PC-3 (cell line): Measurements from ENCODE around the gene UBXN4. TPM values are rescaled to one million over a fixed set of nuclear protein-coding genes. Genes with fewer than 3 reads are reported as not detected.

Experiments used
- ATAC-seq: fragments of 200-7000 bp; cut with Tn5 transposase; 2 replicates; pipeline ENCODE4 v1.9.1; 2020; ENCODE audit warnings: mild to moderate bottlenecking, moderate library complexity
- BruUV-seq: library from RNA; stranded (reverse); fragments of 400-500 nt; replicated peaks from 2 replicates; lab custom pipeline; 2021; lab: Mats Ljungman, UMichigan
- CTCF ChIA-PET: fragments of 300-600 bp; sonication (Branson Sonifier 250); formaldehyde crosslinking; loops from one replicate; lab custom pipeline; 2022; ENCODE audit warnings: antibody characterized with exemption; lab: Charles Lee
- POLR2A ChIA-PET: fragments of 300-600 bp; sonication (Branson Sonifier 250); formaldehyde crosslinking; loops from one replicate; lab custom pipeline; 2022; ENCODE audit warnings: antibody characterized with exemption; ENCODE audit not compliant: unreplicated experiment; lab: Charles Lee
- DNase-seq: peaks from one replicate; pipeline ENCODE4 v3.0.0-alpha.2; 2015
- H2AFZ ChIP-seq: fragments of 300-600 bp; sonication (generic); 2 replicates; pipeline ENCODE4 v1.6.0; 2016; ENCODE audit warnings: antibody characterized with exemption, low read length
- H3F3A ChIP-seq: fragments of 300-600 bp; sonication (generic); one replicate; pipeline ENCODE4 v1.6.0; 2017; ENCODE audit warnings: antibody characterized with exemption, low read length, control low read depth, mild to moderate bottlenecking; ENCODE audit not compliant: unreplicated experiment
- H3K27ac ChIP-seq: fragments of 300-600 bp; sonication (generic); 2 replicates; pipeline ENCODE4 v1.5.1; 2016; ENCODE audit warnings: mild to moderate bottlenecking, low read length
- H3K27me3 ChIP-seq: fragments of 300-600 bp; sonication (generic); 2 replicates; pipeline ENCODE4 v1.6.1; 2016; ENCODE audit warnings: low read length, mixed read lengths
- H3K36me3 ChIP-seq: fragments of 300-600 bp; sonication (generic); 2 replicates; pipeline ENCODE4 v1.6.1; 2016; ENCODE audit warnings: low read depth, mixed run types, low read length, mixed read lengths
- H3K4me1 ChIP-seq: fragments of 300-600 bp; sonication (generic); 2 replicates; pipeline ENCODE4 v1.5.1; 2016; ENCODE audit warnings: low read length; ENCODE audit not compliant: insufficient read depth
- H3K4me2 ChIP-seq: fragments of 300-600 bp; sonication (generic); 2 replicates; pipeline ENCODE4 v1.6.0; 2016; ENCODE audit warnings: low read length
- H3K4me3 ChIP-seq: fragments of 300-600 bp; sonication (generic); 2 replicates; pipeline ENCODE4 v1.5.1; 2016; ENCODE audit warnings: mild to moderate bottlenecking, low read length, mixed read lengths
- H3K79me2 ChIP-seq: fragments of 300-600 bp; sonication (generic); 2 replicates; pipeline ENCODE4 v1.6.1; 2017; ENCODE audit warnings: low read length, mixed read lengths
- H3K9ac ChIP-seq: fragments of 300-600 bp; sonication (generic); 2 replicates; pipeline ENCODE4 v1.6.0; 2016; ENCODE audit warnings: mild to moderate bottlenecking, low read length
- H3K9me2 ChIP-seq: fragments of 300-600 bp; sonication (generic); replicated peaks from 2 replicates; pipeline ENCODE4 v1.6.1; 2016; ENCODE audit warnings: mixed run types, low read length, mixed read lengths
- H3K9me3 ChIP-seq: fragments of 300-600 bp; sonication (generic); 2 replicates; pipeline ENCODE4 v1.6.1; 2016; ENCODE audit warnings: low read length, mixed read lengths
- H4K20me1 ChIP-seq: fragments of 300-600 bp; sonication (generic); 2 replicates; pipeline ENCODE4 v1.6.1; 2016; ENCODE audit warnings: low read length, mixed read lengths
- CTCF ChIP-seq: fragments of 300-600 bp; sonication (generic); conservative IDR thresholded peaks from 2 replicates; pipeline ENCODE4 v1.5.1; 2017; ENCODE audit warnings: antibody characterized with exemption, low read depth, mild to moderate bottlenecking, low read length
- EZH2 ChIP-seq: fragments of 300-600 bp; sonication (generic); IDR thresholded peaks from one replicate; pipeline ENCODE4 v1.6.1; 2017; ENCODE audit warnings: antibody characterized with exemption, mild to moderate bottlenecking, low read length; ENCODE audit not compliant: unreplicated experiment
- EZH2phosphoT487 ChIP-seq: fragments of 300-600 bp; sonication (generic); IDR thresholded peaks from 2 replicates; pipeline ENCODE4 v1.6.1; 2018; ENCODE audit warnings: mild to moderate bottlenecking, antibody characterized with exemption, low read length, borderline replicate concordance
- intact Hi-C: fragments of 100-400 bp; cut with micrococcal nuclease; formaldehyde crosslinking; loops from 2 replicates; pipeline ENCODE4 v1.9.0; 2023
- total RNA-seq: library from RNA; depleted of rRNA; stranded (reverse); fragments of >200 nt; gene quantifications from 2 replicates; pipeline ENCODE4 v1.2.3, GENCODE V29; 2014

Gene UBXN4
- total RNA-seq, 1 experiment from 2014 or later, result 38.3 TPM

- no peak overlapping the region for H3K27ac ChIP-seq
- no peaks in the 10 kb centered on the region for H3K79me2 ChIP-seq
- H3K27me3 ChIP-seq, result no peaks in the 10 kb centered on the region
- ATAC-seq (no peak), DNase-seq (no peak)
- H3K4me3 ChIP-seq, result no peak overlapping the region
- H3K36me3 ChIP-seq, result peaks cover 5% of the 10 kb centered on the region
- no TSS peak for BruUV-seq
- H3K9ac ChIP-seq, result no peak overlapping the region
- no peaks in the 10 kb centered on the region for H3F3A ChIP-seq
- POLR2A ChIA-PET, result no interaction called here
- no peak overlapping the region for H2AFZ ChIP-seq
- H3K9me3 ChIP-seq, result no peaks in the 10 kb centered on the region
- intact Hi-C loops, result no loop called here
- H4K20me1 ChIP-seq, result no peaks in the 10 kb centered on the region
- H3K4me1 ChIP-seq, result no peaks in the 10 kb centered on the region
- no peak overlapping the region for H3K4me2 ChIP-seq
- CTCF ChIA-PET, result no interaction called here
- H3K9me2 ChIP-seq, result no peaks in the 10 kb centered on the region
- TF ChIP-seq CTCF (no peak), EZH2phosphoT487 (no peak), EZH2 (no peak)
Observed at GRCh38 chr2:135728064-135728743, 13.5 kb upstream of the UBXN4 start.

- Histone ChIP-seq H3K79me2 (no peaks in the 10 kb centered on the region), H3K36me3 (no peaks in the 10 kb centered on the region), H3K9me2 (no peaks in the 10 kb centered on the region), H3K4me2 (no peak overlapping the region), H3K27me3 (no peaks in the 10 kb centered on the region), H3K9me3 (no peaks in the 10 kb centered on the region), H3K9ac (no peak overlapping the region), H2AFZ (no peak overlapping the region), H3K4me1 (no peaks in the 10 kb centered on the region), H4K20me1 (no peaks in the 10 kb centered on the region), H3K4me3 (no peak overlapping the region), H3K27ac (no peak overlapping the region), H3F3A (no peaks in the 10 kb centered on the region)
- no peak for TF ChIP-seq EZH2phosphoT487
- no peak for TF ChIP-seq EZH2
- no peak for TF ChIP-seq CTCF
- ATAC-seq (no peak), DNase-seq (no peak)
- ChIA-PET CTCF (no interaction called here), POLR2A (no interaction called here)
- intact Hi-C loops, result no loop called here
- BruUV-seq, result no TSS peak
Observed at GRCh38 chr2:135732561-135732960, 9.1 kb upstream of the UBXN4 start.

DNA sequence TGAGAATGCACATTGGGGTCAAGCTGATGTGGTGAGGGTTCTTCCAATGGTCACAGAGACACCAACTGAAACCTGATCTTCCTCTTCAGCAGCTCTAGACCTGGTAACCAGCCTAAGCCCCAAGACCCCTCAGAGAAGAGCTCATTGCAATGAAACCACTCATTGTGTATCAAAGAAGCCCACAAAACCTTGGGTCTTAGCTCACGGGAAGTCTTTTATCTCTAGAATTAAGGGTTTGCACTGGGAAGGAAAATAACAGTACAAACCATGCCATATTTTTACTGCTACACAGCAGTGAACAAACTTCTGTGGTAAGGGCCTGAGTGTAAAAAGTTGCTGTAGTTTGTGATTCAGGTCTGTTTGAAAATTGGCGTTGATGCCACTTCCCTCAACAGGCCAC is 8.6 kb upstream of the UBXN4 start:
- no peak for ATAC-seq
- Histone ChIP-seq H3K79me2 (no peaks in the 10 kb centered on the region), H3F3A (no peaks in the 10 kb centered on the region), H3K4me3 (no peak overlapping the region), H3K4me1 (no peaks in the 10 kb centered on the region), H3K9me3 (no peaks in the 10 kb centered on the region), H3K4me2 (no peak overlapping the region), H3K9ac (no peak overlapping the region), H3K27me3 (no peaks in the 10 kb centered on the region), H2AFZ (no peak overlapping the region), H3K36me3 (no peaks in the 10 kb centered on the region), H3K9me2 (no peaks in the 10 kb centered on the region), H4K20me1 (no peaks in the 10 kb centered on the region), H3K27ac (no peak overlapping the region)
- no peak for DNase-seq
- ChIA-PET POLR2A (no interaction called here), CTCF (no interaction called here)
- no peak for TF ChIP-seq EZH2phosphoT487
- no peak for TF ChIP-seq CTCF
- no peak for TF ChIP-seq EZH2
- BruUV-seq, result no TSS peak
- intact Hi-C loops, result no loop called here
